ENCODE results near the gene GRM5.

Gene GRM5

GRCh38 chr11:88617226-88617625 is 448.6 kb downstream of the GRM5 start:
- TF ChIP-seq SIN3A (IDR thresholded peaks at IDR 0.05; ENCODE audit: borderline replicate concordance, insufficient read depth, low read length) = no peak
- no peak for TF ChIP-seq TAF1 (IDR thresholded peaks at IDR 0.05; ENCODE audit: borderline replicate concordance, insufficient read depth, low read length)
- no peak for TF ChIP-seq POLR2AphosphoS5 (IDR thresholded peaks at IDR 0.05; ENCODE audit: low read depth, low read length)
- TF ChIP-seq REST (IDR thresholded peaks at IDR 0.05; ENCODE audit: insufficient read depth in 1 of 2, low read depth in 2 of 2, low read length in 2 of 2) = no peak
- no peak for TF ChIP-seq FOXP2 (optimal IDR thresholded peaks at IDR 0.05; ENCODE audit: borderline replicate concordance, extremely low read depth, extremely low read length, insufficient read depth)

GRCh38 chr11:88604260-88604659 is 461.5 kb downstream of the GRM5 start:
- no peak for TF ChIP-seq SIN3A (IDR thresholded peaks at IDR 0.05; ENCODE audit: borderline replicate concordance, insufficient read depth, low read length)
- no peak for TF ChIP-seq TAF1 (IDR thresholded peaks at IDR 0.05; ENCODE audit: borderline replicate concordance, insufficient read depth, low read length)
- no peak for TF ChIP-seq POLR2AphosphoS5 (IDR thresholded peaks at IDR 0.05; ENCODE audit: low read depth, low read length)
- TF ChIP-seq FOXP2 (optimal IDR thresholded peaks at IDR 0.05; ENCODE audit: borderline replicate concordance, extremely low read depth, extremely low read length, insufficient read depth) = no peak
- no peak for TF ChIP-seq REST (IDR thresholded peaks at IDR 0.05; ENCODE audit: insufficient read depth in 1 of 2, low read depth in 2 of 2, low read length in 2 of 2)

GRCh38 chr11:88603091-88603867 is 462.5 kb downstream of the GRM5 start:
- TF ChIP-seq POLR2AphosphoS5 (IDR thresholded peaks at IDR 0.05; ENCODE audit: low read depth, low read length) = no peak
- TF ChIP-seq SIN3A (IDR thresholded peaks at IDR 0.05; ENCODE audit: borderline replicate concordance, insufficient read depth, low read length) = no peak
- TF ChIP-seq TAF1 (IDR thresholded peaks at IDR 0.05; ENCODE audit: borderline replicate concordance, insufficient read depth, low read length) = no peak
- TF ChIP-seq REST (IDR thresholded peaks at IDR 0.05; ENCODE audit: insufficient read depth in 1 of 2, low read depth in 2 of 2, low read length in 2 of 2) = no peak
- TF ChIP-seq FOXP2 (optimal IDR thresholded peaks at IDR 0.05; ENCODE audit: borderline replicate concordance, extremely low read depth, extremely low read length, insufficient read depth) = no peak

- no peak for TF ChIP-seq SIN3A (IDR thresholded peaks at IDR 0.05; ENCODE audit: borderline replicate concordance, insufficient read depth, low read length)
- no peak for TF ChIP-seq POLR2AphosphoS5 (IDR thresholded peaks at IDR 0.05; ENCODE audit: low read depth, low read length)
- no peak for TF ChIP-seq REST (IDR thresholded peaks at IDR 0.05; ENCODE audit: insufficient read depth in 1 of 2, low read depth in 2 of 2, low read length in 2 of 2)
- no peak for TF ChIP-seq TAF1 (IDR thresholded peaks at IDR 0.05; ENCODE audit: borderline replicate concordance, insufficient read depth, low read length)
- TF ChIP-seq FOXP2 (optimal IDR thresholded peaks at IDR 0.05; ENCODE audit: borderline replicate concordance, extremely low read depth, extremely low read length, insufficient read depth) = no peak
Observed at GRCh38 chr11:88597387-88597786, 468.4 kb downstream of the GRM5 start.
